GM13977 (cell line): ENCODE results near the gene PROX2.

Experiments
- DNase-seq: peaks from one replicate; pipeline ENCODE4 v3.0.0; 2012; ENCODE audit warnings: low spot score
- CTCF ChIP-seq: IDR thresholded peaks from 2 replicates; pipeline ENCODE4 v1.5.1; 2012; ENCODE audit warnings: mild to moderate bottlenecking, control low read depth; ENCODE audit not compliant: insufficient read depth; ENCODE audit errors: extremely low read depth, missing control alignments
- in situ Hi-C: fragments of 300-500 bp; cut with MboI; formaldehyde crosslinking; loops from one replicate; pipeline ENCODE4 v1.12.0; 2022; ENCODE audit warnings: low sequenced_read_pairs, low pct_unique_long_range_greater_than_20kb, mixed read lengths, inconsistent platforms; ENCODE audit not compliant: unreplicated experiment

PROX2 gene

GRCh38 chr14:74836251-74836960 is 39.5 kb downstream of the PROX2 start:
- DNase-seq = no peak
- TF ChIP-seq CTCF = no peak
- in situ Hi-C loops = no loop called here

DNA sequence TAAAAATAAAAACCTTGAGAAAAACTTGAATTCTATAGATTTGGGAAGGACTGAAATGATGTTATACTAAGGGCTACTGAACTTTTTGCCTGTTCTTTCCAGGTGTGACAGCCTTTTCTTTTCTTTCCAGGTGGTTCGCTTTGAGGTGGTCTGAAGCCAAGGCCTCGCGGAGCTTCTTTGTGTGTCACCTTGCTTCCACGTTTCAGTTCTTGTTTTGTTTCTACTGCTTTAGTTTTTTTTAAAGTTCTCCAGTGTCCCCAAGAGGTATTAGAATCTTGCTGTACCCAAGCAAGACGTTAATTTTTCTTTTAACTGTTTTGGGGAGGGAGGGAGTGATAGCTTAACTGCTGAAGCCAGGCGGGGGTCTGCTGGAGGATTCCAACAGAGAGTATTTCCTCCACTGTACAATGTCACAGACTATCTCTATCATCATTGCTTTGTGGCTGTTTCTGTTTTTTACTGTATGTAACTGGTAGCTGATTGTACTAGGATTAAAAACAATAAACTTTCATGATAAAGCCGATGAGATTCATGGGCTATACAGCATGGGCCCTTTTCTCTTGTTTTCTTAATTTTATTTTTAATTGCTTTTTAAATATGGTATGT is 40.2 kb downstream of the PROX2 start:
- no peak for TF ChIP-seq CTCF
- no peak for DNase-seq
- in situ Hi-C loops = no loop called here

DNA sequence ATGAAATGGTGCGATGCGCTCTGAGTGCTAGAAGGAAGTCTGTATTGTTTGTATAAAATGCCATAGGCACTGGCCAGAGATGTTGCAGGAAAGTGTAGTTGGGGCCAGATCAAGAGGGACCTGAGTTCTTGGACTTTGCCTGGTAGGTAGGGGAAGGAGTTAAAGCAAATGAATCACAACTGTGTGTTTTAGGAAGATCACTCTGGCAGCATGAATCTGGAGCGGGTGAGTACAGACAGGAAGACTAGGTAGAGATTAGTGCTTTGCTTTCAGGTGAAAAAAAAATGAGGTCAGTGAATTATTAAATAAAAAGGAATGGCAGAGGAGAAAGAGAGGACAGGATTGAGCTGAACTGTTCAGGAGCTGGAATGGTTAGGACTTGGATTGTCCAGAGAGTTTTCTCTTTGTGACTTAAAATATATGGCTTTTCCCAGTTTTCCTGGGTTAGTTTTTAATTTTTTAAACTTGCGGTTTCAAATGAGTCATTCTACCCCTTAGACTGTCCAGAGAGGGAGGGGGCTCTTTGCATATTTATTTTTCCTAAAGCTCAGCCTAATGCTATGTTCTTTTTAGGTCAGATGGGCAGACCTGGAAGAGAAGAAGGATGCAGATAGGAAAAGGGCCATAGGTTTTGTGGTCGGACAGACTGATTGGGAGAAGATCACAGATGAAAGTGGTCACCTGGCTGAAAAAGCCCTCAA is 41.1 kb downstream of the PROX2 start:
- in situ Hi-C loops = no loop called here
- DNase-seq = no peak
- TF ChIP-seq CTCF = no peak

GRCh38 chr14:74832849-74833248 is 43.1 kb downstream of the PROX2 start:
- no peak for TF ChIP-seq CTCF
- DNase-seq = no peak
- in situ Hi-C loops = no loop called here

GRCh38 chr14:74829251-74829650 is 46.7 kb downstream of the PROX2 start:
- in situ Hi-C loops = no loop called here
- no peak for TF ChIP-seq CTCF
- DNase-seq = no peak

- in situ Hi-C loops = no loop called here
- DNase-seq = no peak
- TF ChIP-seq CTCF = no peak
Measured at GRCh38 chr14:74826574-74826973, 49.4 kb downstream of the PROX2 start.
